Right lobe of liver (tissue), 4 donors: ENCODE results near the gene RHOH.

ENCODE experiments used
- POLR2A ChIP-seq: fragments of 450-650 bp; IDR thresholded peaks from one replicate; pipeline ENCODE4 v1.6.1; 2017; ENCODE audit warnings: antibody characterized with exemption, mild to moderate bottlenecking
- TF ChIP-seq, protein P1 (sequence below), 4 donors: fragments of 200-600 bp in 3 of 4; fragments of 450-650 bp in 1 of 4; IDR thresholded peaks; one replicate each; pipeline versions ENCODE4 v1.5.1 to v1.8.0; 2016 to 2022; ENCODE audit warnings: antibody characterized with exemption in 4 of 4, mild to moderate bottlenecking in 2 of 4
- donor health status: DM: no; HTN: no; CAD: no.
- donor health status: DM: no; HTN: no; CAD: no.
- donor health status: DM: no; HTN: yes; CAD: no.

DNA sequence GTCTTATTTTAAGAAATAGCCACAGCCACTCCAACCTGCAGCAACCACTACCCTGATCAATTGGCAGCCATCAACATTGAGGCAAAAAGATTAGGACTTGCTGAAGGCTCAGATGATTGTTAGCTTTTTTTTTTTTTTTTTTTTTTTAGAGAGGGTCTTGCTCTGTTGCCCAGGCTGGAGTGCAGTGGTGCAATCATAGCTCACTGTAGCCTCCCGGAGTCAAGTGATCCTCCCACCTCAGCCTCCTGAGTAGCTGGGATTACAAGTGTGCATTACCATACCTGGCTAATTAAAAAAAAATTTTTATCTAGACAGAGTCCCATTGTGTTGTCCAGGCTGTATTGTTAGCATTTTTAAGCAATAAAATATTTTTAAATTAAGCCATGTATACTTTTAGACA, 26.5 kb downstream of the RHOH start:
- TF ChIP-seq, protein P1, sequence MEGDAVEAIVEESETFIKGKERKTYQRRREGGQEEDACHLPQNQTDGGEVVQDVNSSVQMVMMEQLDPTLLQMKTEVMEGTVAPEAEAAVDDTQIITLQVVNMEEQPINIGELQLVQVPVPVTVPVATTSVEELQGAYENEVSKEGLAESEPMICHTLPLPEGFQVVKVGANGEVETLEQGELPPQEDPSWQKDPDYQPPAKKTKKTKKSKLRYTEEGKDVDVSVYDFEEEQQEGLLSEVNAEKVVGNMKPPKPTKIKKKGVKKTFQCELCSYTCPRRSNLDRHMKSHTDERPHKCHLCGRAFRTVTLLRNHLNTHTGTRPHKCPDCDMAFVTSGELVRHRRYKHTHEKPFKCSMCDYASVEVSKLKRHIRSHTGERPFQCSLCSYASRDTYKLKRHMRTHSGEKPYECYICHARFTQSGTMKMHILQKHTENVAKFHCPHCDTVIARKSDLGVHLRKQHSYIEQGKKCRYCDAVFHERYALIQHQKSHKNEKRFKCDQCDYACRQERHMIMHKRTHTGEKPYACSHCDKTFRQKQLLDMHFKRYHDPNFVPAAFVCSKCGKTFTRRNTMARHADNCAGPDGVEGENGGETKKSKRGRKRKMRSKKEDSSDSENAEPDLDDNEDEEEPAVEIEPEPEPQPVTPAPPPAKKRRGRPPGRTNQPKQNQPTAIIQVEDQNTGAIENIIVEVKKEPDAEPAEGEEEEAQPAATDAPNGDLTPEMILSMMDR (IDR thresholded peaks at IDR 0.05): no peak
- no peak for TF ChIP-seq POLR2A
